Measurements from ENCODE around the gene AURKB.
A peak's percentile ranks its signal among the peaks of the same experiment; 100 is the strongest.
"Not testable (repeated sequence)": the region's sequence is repeated elsewhere in the genome, so short reads cannot be mapped to it uniquely, and the experiment has no call there.

The AURKB gene

GRCh38 chr17:8189041-8189710 is 21.2 kb downstream of the AURKB start:
- no peak for DNase-seq (ENCODE audit: low read depth, low spot score)
- H3K27ac ChIP-seq, result peak overlapping the region; percentile 84

GRCh38 chr17:8188263-8188839 is 22.0 kb downstream of the AURKB start:
- no peak for DNase-seq (ENCODE audit: low read depth, low spot score)

GRCh38 chr17:8187517-8188262 is 22.7 kb downstream of the AURKB start:
- peak; percentile 95 for DNase-seq (ENCODE audit: low read depth, low spot score)
- H3K27ac ChIP-seq, result peak overlapping the region; percentile 84

More at GRCh38 chr17:8188263-8188839, 22.0 kb downstream of the AURKB start:
- H3K27ac ChIP-seq, result peak overlapping the region; percentile 84

GRCh38 chr17:8186787-8187516 is 23.4 kb downstream of the AURKB start:
- peak; percentile 86 for DNase-seq (ENCODE audit: low read depth, low spot score)
- peak overlapping the region; percentile 84 for H3K27ac ChIP-seq

GRCh38 chr17:8186446-8186786 is 24.0 kb downstream of the AURKB start:
- no peak for DNase-seq (ENCODE audit: low read depth, low spot score)
- H3K27ac ChIP-seq, result peak overlapping the region; percentile 84

- H3K27ac ChIP-seq, result peak overlapping the region; percentile 84
- DNase-seq (ENCODE audit: low read depth, low spot score), result no peak
Observed at GRCh38 chr17:8185582-8186445, 24.6 kb downstream of the AURKB start.

- DNase-seq (ENCODE audit: low read depth, low spot score), result no peak
- no peak overlapping the region for H3K27ac ChIP-seq
Observed at GRCh38 chr17:8176998-8177731, 33.2 kb downstream of the AURKB start.

GRCh38 chr17:8176197-8176940 is 34.0 kb downstream of the AURKB start, which contains the start of gene TMEM107:
Gene TMEM107, minus strand, starts transcription at chr17:8176380. Its CDS starts 94 bp downstream, at chr17:8176286.
- DNase-seq (ENCODE audit: low read depth, low spot score), result no peak

GRCh38 chr17:8175795-8176196 is 34.6 kb downstream of the AURKB start:
- H3K27ac ChIP-seq, result peak overlapping the region; percentile 48
- DNase-seq (ENCODE audit: low read depth, low spot score), result no peak

More at GRCh38 chr17:8176197-8176940, 34.0 kb downstream of the AURKB start, which contains the start of gene TMEM107:
- H3K27ac ChIP-seq, result peak within 1 kb of the TSS; percentile 48

GRCh38 chr17:8173871-8174322 is 36.5 kb downstream of the AURKB start:
- no peak for DNase-seq (ENCODE audit: low read depth, low spot score)
- peak overlapping the region; percentile 91 for H3K27ac ChIP-seq

GRCh38 chr17:8173056-8173870 is 37.1 kb downstream of the AURKB start:
- DNase-seq (ENCODE audit: low read depth, low spot score), result peak; percentile 99
- peak overlapping the region; percentile 91 for H3K27ac ChIP-seq

- not testable (repeated sequence) for DNase-seq (ENCODE audit: low read depth, low spot score)
Observed at GRCh38 chr17:8170186-8170585, 40.2 kb downstream of the AURKB start.

GRCh38 chr17:8167526-8167925 is 42.8 kb downstream of the AURKB start:
- DNase-seq (ENCODE audit: low read depth, low spot score), result no peak
- no peak overlapping the region for H3K27ac ChIP-seq

More at GRCh38 chr17:8170186-8170585, 40.2 kb downstream of the AURKB start:
- H3K27ac ChIP-seq, result not testable (repeated sequence)

- DNase-seq (ENCODE audit: low read depth, low spot score), result no peak
- peak overlapping the region; percentile 68 for H3K27ac ChIP-seq
Observed at GRCh38 chr17:8166731-8167130, 43.6 kb downstream of the AURKB start.

- no peak for DNase-seq (ENCODE audit: low read depth, low spot score)
- H3K27ac ChIP-seq, result peak overlapping the region; percentile 76
Observed at GRCh38 chr17:8164815-8165131, 45.6 kb downstream of the AURKB start.

GRCh38 chr17:8163978-8164814 is 46.2 kb downstream of the AURKB start:
- DNase-seq (ENCODE audit: low read depth, low spot score), result no peak
- peak overlapping the region; percentile 76 for H3K27ac ChIP-seq

All from epithelial cell of prostate (primary cell).